H9 (cell line): ENCODE results near the gene KAT14. TPM values are rescaled to one million over a fixed set of nuclear protein-coding genes. Genes with fewer than 3 reads are reported as not detected.

Source experiments
- DNase-seq: peaks from one replicate; pipeline ENCODE4 v3.0.0-alpha.2; 2017
- H2AFZ ChIP-seq: one replicate; pipeline ENCODE4 v1.6.1; 2013; ENCODE audit warnings: mild to moderate bottlenecking, low read length, control low read depth, moderate library complexity
- H2AK5ac ChIP-seq: 2 replicates; pipeline ENCODE4 v1.6.1; 2013; ENCODE audit warnings: low read length, control low read depth, mixed read lengths; ENCODE audit not compliant: insufficient read length
- H2BK120ac ChIP-seq: one replicate; pipeline ENCODE4 v1.6.1; 2013; ENCODE audit warnings: low read depth, mild to moderate bottlenecking, low read length, control low read depth, inconsistent platforms; ENCODE audit not compliant: poor library complexity, severe bottlenecking
- H2BK12ac ChIP-seq: 2 replicates; pipeline ENCODE4 v1.6.1; 2013; ENCODE audit warnings: low read length, control low read depth, mixed read lengths, low read depth; ENCODE audit not compliant: insufficient read length
- H2BK15ac ChIP-seq: 2 replicates; pipeline ENCODE4 v1.6.1; 2013; ENCODE audit warnings: low read depth, low read length, control low read depth
- H2BK20ac ChIP-seq: one replicate; pipeline ENCODE4 v1.6.1; 2013; ENCODE audit warnings: low read depth, mild to moderate bottlenecking, low read length, control low read depth, inconsistent platforms; ENCODE audit not compliant: poor library complexity, severe bottlenecking
- H2BK5ac ChIP-seq: 2 replicates; pipeline ENCODE4 v1.6.1; 2013; ENCODE audit warnings: low read length, control low read depth, mixed read lengths; ENCODE audit not compliant: insufficient read length
- H3K14ac ChIP-seq: 2 replicates; pipeline ENCODE4 v1.6.1; 2013; ENCODE audit warnings: low read length, control low read depth; ENCODE audit not compliant: insufficient read depth
- H3K18ac ChIP-seq: 2 replicates; pipeline ENCODE4 v1.6.1; 2013; ENCODE audit warnings: low read depth, mild to moderate bottlenecking, mixed read lengths, low read length, control low read depth; ENCODE audit not compliant: insufficient read length
- H3K23ac ChIP-seq: 2 replicates; pipeline ENCODE4 v1.6.1; 2013; ENCODE audit warnings: low read length, control low read depth, mixed read lengths, low read depth; ENCODE audit not compliant: insufficient read length
- H3K23me2 ChIP-seq: 2 replicates; pipeline ENCODE4 v1.6.1; 2013; ENCODE audit warnings: low read depth, mild to moderate bottlenecking, mixed read lengths, low read length, control low read depth; ENCODE audit not compliant: insufficient read length, poor library complexity, severe bottlenecking
- H3K27ac ChIP-seq: 2 replicates; pipeline ENCODE4 v1.5.1; 2013; ENCODE audit warnings: low read length, control low read depth, mixed read lengths, low read depth; ENCODE audit not compliant: insufficient read length
- H3K27me3 ChIP-seq: 2 replicates; pipeline ENCODE4 v1.6.1; 2013; ENCODE audit warnings: low read length, control low read depth, inconsistent platforms; ENCODE audit not compliant: insufficient read depth
- H3K4ac ChIP-seq: 2 replicates; pipeline ENCODE4 v1.6.1; 2013; ENCODE audit warnings: low read depth, mild to moderate bottlenecking, control low read depth, inconsistent platforms, low read length, moderate library complexity
- H3K4me1 ChIP-seq: 2 replicates; pipeline ENCODE4 v1.6.1; 2013; ENCODE audit warnings: low read length, control low read depth, inconsistent platforms; ENCODE audit not compliant: insufficient read depth
- H3K4me2 ChIP-seq: 2 replicates; pipeline ENCODE4 v1.6.1; 2013; ENCODE audit warnings: low read length, control low read depth, mixed read lengths; ENCODE audit not compliant: insufficient read length, insufficient read depth
- H3K56ac ChIP-seq: 2 replicates; pipeline ENCODE4 v1.6.1; 2013; ENCODE audit warnings: low read depth, mild to moderate bottlenecking, mixed read lengths, low read length, control low read depth; ENCODE audit not compliant: insufficient read length
- H3K79me1 ChIP-seq: 2 replicates; pipeline ENCODE4 v1.6.1; 2013; ENCODE audit warnings: low read depth, mild to moderate bottlenecking, moderate library complexity, low read length, control low read depth, inconsistent platforms; ENCODE audit not compliant: insufficient read depth, poor library complexity, severe bottlenecking
- H3K79me2 ChIP-seq: 2 replicates; pipeline ENCODE4 v1.6.1; 2013; ENCODE audit warnings: low read length, control low read depth, inconsistent platforms; ENCODE audit not compliant: insufficient read depth
- H3K9ac ChIP-seq: 2 replicates; pipeline ENCODE4 v1.6.1; 2013; ENCODE audit warnings: low read length, control low read depth, mixed read lengths; ENCODE audit not compliant: insufficient read length; ENCODE audit errors: extremely low read depth
- H3K9me3 ChIP-seq: one replicate; pipeline ENCODE4 v1.6.1; 2013; ENCODE audit warnings: low read depth, low read length, inconsistent platforms; ENCODE audit not compliant: control insufficient read depth
- H3T11ph ChIP-seq: one replicate; pipeline ENCODE4 v1.6.1; 2013; ENCODE audit warnings: mild to moderate bottlenecking, low read length, control low read depth, inconsistent platforms
- H4K20me1 ChIP-seq: one replicate; pipeline ENCODE4 v1.6.1; 2013; ENCODE audit not compliant: control insufficient read depth, insufficient read length, insufficient read depth
- H4K5ac ChIP-seq: 2 replicates; pipeline ENCODE4 v1.6.1; 2013; ENCODE audit warnings: low read depth, mild to moderate bottlenecking, mixed read lengths, low read length, control low read depth; ENCODE audit not compliant: insufficient read length
- H4K8ac ChIP-seq: replicated peaks from 2 replicates; pipeline ENCODE4 v1.6.1; 2013; ENCODE audit warnings: low read length, control low read depth, mixed read lengths, low read depth; ENCODE audit not compliant: insufficient read length
- H4K91ac ChIP-seq: 2 replicates; pipeline ENCODE4 v1.6.1; 2013; ENCODE audit warnings: low read depth, mild to moderate bottlenecking, moderate library complexity, mixed read lengths, low read length, control low read depth; ENCODE audit not compliant: insufficient read length
- H3K27ac Mint-ChIP-seq, 3 experiments: 2 replicates in 2 of 3; 3 replicates in 1 of 3; pipeline ENCODE4 v1.8.0; 2020 to 2021; ENCODE audit warnings: mixed read lengths in 3 of 3, mild to moderate bottlenecking in 1 of 3, moderate library complexity in 1 of 3
- H3K27me3 Mint-ChIP-seq: 2 replicates; pipeline ENCODE4 v1.8.0; 2021; ENCODE audit warnings: low read depth, mild to moderate bottlenecking, moderate library complexity, mixed read lengths
- H3K36me3 Mint-ChIP-seq, 3 experiments: 2 replicates in 2 of 3; 3 replicates in 1 of 3; pipeline ENCODE4 v1.8.0; 2020 to 2021; ENCODE audit warnings: low read depth in 3 of 3, mixed read lengths in 3 of 3; ENCODE audit not compliant: insufficient read depth in 1 of 3
- H3K4me1 Mint-ChIP-seq, 2 experiments: 2 replicates each; pipeline ENCODE4 v1.8.0; 2020; ENCODE audit warnings: mixed read lengths in 2 of 2
- H3K4me3 Mint-ChIP-seq, 2 experiments: 2 replicates in 1 of 2; 3 replicates in 1 of 2; pipeline ENCODE4 v1.8.0; 2020 to 2021; ENCODE audit warnings: mild to moderate bottlenecking in 2 of 2, mixed read lengths in 2 of 2, moderate library complexity in 1 of 2
- H3K9me3 Mint-ChIP-seq, 2 experiments: 2 replicates in 1 of 2; 3 replicates in 1 of 2; pipeline ENCODE4 v1.8.0; 2020; ENCODE audit warnings: mild to moderate bottlenecking in 2 of 2, mixed read lengths in 2 of 2, moderate library complexity in 1 of 2
- WGBS: extraction: QIAGEN DNeasy Blood & Tissue Kit; methylation state at CpG from one replicate; pipeline ENCODE4 v1.1.7; 2013; ENCODE audit warnings: missing lambda C conversion rate, low lambda C conversion rate, mixed read lengths; ENCODE audit not compliant: insufficient read length; ENCODE audit errors: extremely low coverage; 5-methylcytosine and 5-hydroxymethylcytosine counted together
- total RNA-seq: library from RNA; stranded (reverse); gene quantifications from 2 replicates; pipeline ENCODE4 v1.2.1, GENCODE V29; 2021
- TF ChIP-seq, protein P1 (sequence below): fragments of 200-600 bp; sonication (generic); conservative IDR thresholded peaks from 3 replicates; pipeline ENCODE4 v1.8.0; 2021; ENCODE audit warnings: antibody characterized with exemption, mild to moderate bottlenecking

KAT14 gene
- total RNA-seq, 1 experiment from 2014 or later, result 19.2 TPM

GRCh38 chr20:18139832-18140231, 2.2 kb downstream of the KAT14 start:
- Histone ChIP-seq H3K79me2 (peaks cover 17% of the 10 kb centered on the region; the same call in 1 of the 2 replicates), H2BK120ac (no peak overlapping the region), H3K27ac (no peak overlapping the region), H4K5ac (no peak overlapping the region), H3T11ph (no peak overlapping the region), H2BK5ac (no peak overlapping the region), H3K9ac (no peak overlapping the region), H3K23ac (no peak overlapping the region), H4K8ac (no peak overlapping the region), H3K23me2 (no peaks in the 10 kb centered on the region), H3K4me2 (no peak overlapping the region), H3K79me1 (no peaks in the 10 kb centered on the region), H2BK12ac (no peak overlapping the region), H3K14ac (no peak overlapping the region), H3K27me3 (no peaks in the 10 kb centered on the region), H3K9me3 (no peaks in the 10 kb centered on the region), H2AK5ac (no peak overlapping the region), H2BK15ac (no peak overlapping the region), H4K20me1 (peaks cover 2% of the 10 kb centered on the region), H4K91ac (no peak overlapping the region), H3K56ac (no peak overlapping the region), H3K18ac (no peak overlapping the region), H2BK20ac (no peak overlapping the region), H2AFZ (no peak overlapping the region), H3K4me1 (peaks cover 4% of the 10 kb centered on the region; the same call in 1 of the 2 replicates), H3K4ac (no peak overlapping the region)
- no peaks in the 10 kb centered on the region; the same call in 1 of the 2 replicates for H3K27me3 Mint-ChIP-seq
- peak overlapping the region in 1 of 3 experiments; percentile 6; a peak in 2 of 7 replicates for H3K27ac Mint-ChIP-seq
- no peaks in the 10 kb centered on the region for H3K9me3 Mint-ChIP-seq
- H3K4me1 Mint-ChIP-seq, result peaks cover 14 to 18% of the 10 kb centered on the region in 2 experiments
- TF ChIP-seq, protein P1, sequence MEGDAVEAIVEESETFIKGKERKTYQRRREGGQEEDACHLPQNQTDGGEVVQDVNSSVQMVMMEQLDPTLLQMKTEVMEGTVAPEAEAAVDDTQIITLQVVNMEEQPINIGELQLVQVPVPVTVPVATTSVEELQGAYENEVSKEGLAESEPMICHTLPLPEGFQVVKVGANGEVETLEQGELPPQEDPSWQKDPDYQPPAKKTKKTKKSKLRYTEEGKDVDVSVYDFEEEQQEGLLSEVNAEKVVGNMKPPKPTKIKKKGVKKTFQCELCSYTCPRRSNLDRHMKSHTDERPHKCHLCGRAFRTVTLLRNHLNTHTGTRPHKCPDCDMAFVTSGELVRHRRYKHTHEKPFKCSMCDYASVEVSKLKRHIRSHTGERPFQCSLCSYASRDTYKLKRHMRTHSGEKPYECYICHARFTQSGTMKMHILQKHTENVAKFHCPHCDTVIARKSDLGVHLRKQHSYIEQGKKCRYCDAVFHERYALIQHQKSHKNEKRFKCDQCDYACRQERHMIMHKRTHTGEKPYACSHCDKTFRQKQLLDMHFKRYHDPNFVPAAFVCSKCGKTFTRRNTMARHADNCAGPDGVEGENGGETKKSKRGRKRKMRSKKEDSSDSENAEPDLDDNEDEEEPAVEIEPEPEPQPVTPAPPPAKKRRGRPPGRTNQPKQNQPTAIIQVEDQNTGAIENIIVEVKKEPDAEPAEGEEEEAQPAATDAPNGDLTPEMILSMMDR, result no peak
- peaks cover 9 to 17% (median 10%) of the 10 kb centered on the region in 3 experiments for H3K36me3 Mint-ChIP-seq
- no peak for DNase-seq
- H3K4me3 Mint-ChIP-seq, result peak overlapping the region; percentile 31 to 86; a peak in 3 of 5 replicates
- WGBS, result no CpG with 5 or more reads among the region's 2 CpGs
